ENCODE measurements around the gene CACNA1G.

Gene CACNA1G

GRCh38 chr17:50641357-50641756, 80.8 kb downstream of the CACNA1G start:
- no peak for DNase-seq (ENCODE audit: extremely low read depth, low read depth)
- no peak overlapping the region for H3K4me3 ChIP-seq (replicated peaks; ENCODE audit: low read depth, low read length)
- TF ChIP-seq CTCF (IDR thresholded peaks at IDR 0.05; ENCODE audit: low read depth, low read length, missing control alignments) = no peak

GRCh38 chr17:50642071-50642721, 81.7 kb downstream of the CACNA1G start:
- H3K4me3 ChIP-seq (replicated peaks; ENCODE audit: low read depth, low read length) = no peak overlapping the region
- no peak for TF ChIP-seq CTCF (IDR thresholded peaks at IDR 0.05; ENCODE audit: low read depth, low read length, missing control alignments)
- no peak for DNase-seq (ENCODE audit: extremely low read depth, low read depth)

DNA sequence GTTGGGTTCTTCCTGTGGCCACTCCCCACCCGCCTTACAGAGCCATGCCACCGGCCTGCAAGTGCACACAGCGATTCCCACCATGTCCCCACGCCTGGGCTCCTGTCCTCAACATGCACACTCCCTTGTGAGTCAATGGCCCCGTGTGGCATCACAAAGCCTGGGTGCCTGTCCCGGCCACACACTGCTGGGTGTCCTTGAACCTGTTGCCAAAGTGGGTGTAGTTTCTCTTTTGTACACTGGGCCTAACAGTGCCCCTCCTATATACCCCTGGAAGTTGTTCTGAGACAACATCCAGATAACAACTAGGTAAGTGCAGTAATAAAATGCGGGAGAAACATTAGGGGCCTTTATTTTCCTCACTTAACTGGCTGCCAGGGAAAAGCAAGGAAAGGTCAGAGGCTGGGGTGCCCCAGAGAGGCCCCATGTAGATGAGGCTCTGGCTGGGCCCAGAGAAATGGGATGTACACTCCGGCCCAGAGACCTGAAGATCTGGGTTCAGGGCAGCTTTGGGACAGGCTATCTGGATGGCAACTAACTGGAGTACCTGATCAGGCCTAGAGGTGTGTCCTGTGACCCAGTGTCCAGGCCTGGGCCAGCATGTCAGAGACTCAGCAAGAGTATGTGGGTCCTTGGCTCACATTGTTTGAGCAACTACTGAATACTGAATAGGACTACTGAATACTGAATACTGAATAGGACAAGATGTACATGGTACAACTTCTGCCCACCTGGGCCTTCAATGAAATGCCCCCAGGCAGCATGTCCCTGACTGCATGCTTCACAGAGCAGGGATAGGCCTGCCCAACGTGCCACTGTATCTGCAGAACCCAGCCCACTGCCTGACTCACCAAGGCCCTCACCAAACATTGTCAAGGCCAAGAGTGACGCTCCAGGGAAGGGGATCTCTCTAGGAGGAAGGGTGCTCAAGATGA, 82.5 kb downstream of the CACNA1G start:
- H3K4me3 ChIP-seq (replicated peaks; ENCODE audit: low read depth, low read length) = no peak overlapping the region
- DNase-seq (ENCODE audit: extremely low read depth, low read depth) = no peak
- TF ChIP-seq CTCF (IDR thresholded peaks at IDR 0.05; ENCODE audit: low read depth, low read length, missing control alignments) = no peak

DNA sequence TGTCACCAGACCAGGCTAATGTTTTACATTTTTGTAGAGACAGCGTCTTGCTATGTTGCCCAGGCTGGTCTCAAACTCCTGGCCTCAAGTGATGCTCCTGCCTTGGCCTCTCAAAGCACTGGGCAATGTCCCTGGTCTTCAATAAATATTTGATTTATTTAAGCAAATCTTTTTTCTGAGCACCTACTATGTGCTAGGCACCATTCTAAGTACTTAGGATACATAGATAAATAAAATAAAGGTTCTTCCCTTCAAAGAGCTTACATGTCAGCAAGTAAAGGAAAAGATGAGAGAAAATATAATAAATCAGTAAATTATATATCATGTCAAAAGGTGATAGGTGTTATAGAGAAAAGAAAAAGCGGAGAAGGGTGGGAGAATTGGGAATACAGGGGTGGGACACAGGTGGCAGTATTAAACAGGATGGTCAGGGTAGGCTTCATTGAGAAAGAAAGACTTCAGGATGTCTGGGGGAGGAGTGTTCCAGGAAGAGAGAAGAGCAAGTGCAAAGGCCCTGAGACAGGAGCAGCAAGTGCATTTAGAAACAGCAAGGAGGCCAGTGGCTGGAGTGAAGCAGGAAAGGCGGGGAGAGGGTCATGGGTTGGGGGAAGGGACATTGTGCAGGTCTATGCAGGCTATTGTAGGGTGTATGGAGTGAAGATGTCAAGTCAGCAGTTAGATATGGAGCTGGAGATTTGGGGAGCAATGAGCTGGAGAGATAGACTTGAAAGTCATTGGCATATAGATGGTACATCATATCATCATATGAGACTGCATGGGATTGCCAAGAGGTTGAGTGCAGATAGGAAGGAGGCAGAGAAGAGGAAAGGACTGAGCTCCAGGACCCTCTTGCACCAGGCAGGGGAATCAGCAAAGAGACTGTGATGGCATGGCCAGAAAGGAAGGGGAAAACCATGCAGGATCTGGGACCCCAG, 85.5 kb downstream of the CACNA1G start:
- H3K4me3 ChIP-seq (replicated peaks; ENCODE audit: low read depth, low read length) = no peak overlapping the region
- DNase-seq (ENCODE audit: extremely low read depth, low read depth) = no peak
- no peak for TF ChIP-seq CTCF (IDR thresholded peaks at IDR 0.05; ENCODE audit: low read depth, low read length, missing control alignments)

- no peak for TF ChIP-seq CTCF (IDR thresholded peaks at IDR 0.05; ENCODE audit: low read depth, low read length, missing control alignments)
- no peak overlapping the region for H3K4me3 ChIP-seq (replicated peaks; ENCODE audit: low read depth, low read length)
- DNase-seq (ENCODE audit: extremely low read depth, low read depth) = no peak
Observed at GRCh38 chr17:50647187-50647586, 86.7 kb downstream of the CACNA1G start.
